HEK293T (cell line): ENCODE measurements around the gene CFAP61.

Experiments
- PKNOX1 ChIP-seq: fragments of 450-650 bp; IDR thresholded peaks from 2 replicates; pipeline ENCODE4 v1.6.1; 2016
- SP1 ChIP-seq: fragments of 450-650 bp; IDR thresholded peaks from 2 replicates; pipeline ENCODE4 v1.6.1; 2017

GRCh38 chr20:20096421-20096820 is 44.1 kb downstream of the CFAP61 start:
- TF ChIP-seq PKNOX1 (no peak), SP1 (no peak)
